ENCODE data around the gene MEX3C.

- TF ChIP-seq CTCF (IDR thresholded peaks at IDR 0.05) (no peak), POLR2A (IDR thresholded peaks at IDR 0.05) (no peak)
Measured at GRCh38 chr18:51153659-51154371, 43.7 kb downstream of the MEX3C start.

Data from stomach (tissue), 4 donors.